Endothelial cell of umbilical vein (primary cell): ENCODE data around the gene CYP27A1. TPM values are rescaled to one million over a fixed set of nuclear protein-coding genes. Genes with fewer than 3 reads are reported as not detected.

ENCODE experiments used
- BruUV-seq: library from RNA; stranded (reverse); fragments of 400-500 nt; replicated peaks from 2 replicates; lab custom pipeline; 2021; lab: Mats Ljungman, UMichigan
- CTCF ChIA-PET: fragments of 300-600, 350-600 bp; sonication (Branson Sonifier 250); formaldehyde crosslinking; loops from one replicate; lab custom pipeline; 2021; ENCODE audit warnings: antibody characterized with exemption, inconsistent platforms; lab: Charles Lee
- POLR2A ChIA-PET: fragments of 300-600, 350-600 bp; sonication (Branson Sonifier 250); formaldehyde crosslinking; loops from one replicate; lab custom pipeline; 2021; ENCODE audit warnings: antibody characterized with exemption, inconsistent platforms; lab: Charles Lee
- DNase-seq: peaks from one replicate; pipeline ENCODE4 v3.0.0-alpha.2; 2011; ENCODE audit warnings: low read depth, low spot score
- FAIRE-seq: peaks from 2 replicates; lab custom pipeline; 2011; peaks lifted over from hg19 to GRCh38; lab: Jason Lieb, UNC
- H2AFZ ChIP-seq: 2 replicates; pipeline ENCODE4 v1.6.0; 2012; ENCODE audit warnings: low read depth, low read length, control low read depth, inconsistent platforms
- H3K27ac ChIP-seq: 2 replicates; pipeline ENCODE4 v1.5.1; 2011; ENCODE audit warnings: low read depth, mild to moderate bottlenecking, control low read depth, low read length, moderate library complexity; ENCODE audit not compliant: insufficient read depth
- H3K27me3 ChIP-seq, 2 experiments: 2 replicates each; pipeline versions ENCODE4 v1.6.0 to v1.6.1; 2011; ENCODE audit warnings: low read length in 2 of 2, mixed read lengths in 1 of 2; ENCODE audit not compliant: control insufficient read depth in 2 of 2, insufficient read depth in 2 of 2
- H3K36me3 ChIP-seq, 2 experiments: 2 replicates in 1 of 2; 3 replicates in 1 of 2; pipeline ENCODE4 v1.5.1; 2011; ENCODE audit warnings: low read length in 2 of 2, mild to moderate bottlenecking in 1 of 2, moderate library complexity in 1 of 2; ENCODE audit not compliant: control insufficient read depth in 2 of 2, insufficient read depth in 2 of 2; ENCODE audit errors: extremely low read depth in 1 of 2
- H3K4me1 ChIP-seq: 3 replicates; pipeline ENCODE4 v1.5.1; 2011; ENCODE audit warnings: mild to moderate bottlenecking, low read length; ENCODE audit not compliant: control insufficient read depth, insufficient read depth; ENCODE audit errors: extremely low read depth
- H3K4me2 ChIP-seq: 2 replicates; pipeline ENCODE4 v1.6.1; 2011; ENCODE audit warnings: low read length, control low read depth, mixed read lengths; ENCODE audit not compliant: insufficient read depth
- H3K4me3 ChIP-seq, 3 experiments: fragments of 200-600 bp in 1 of 3; sonication (generic), shearing (Covaris generic) in 1 of 3; replicated peaks in 1 of 3; 2 replicates each; pipeline ENCODE4 v1.5.1; 2011 to 2016; ENCODE audit warnings: control low read depth in 3 of 3, low read length in 3 of 3, mild to moderate bottlenecking in 2 of 3, inconsistent platforms in 1 of 3, low read depth in 1 of 3, moderate library complexity in 1 of 3; ENCODE audit not compliant: insufficient read depth in 1 of 3
- H3K79me2 ChIP-seq: 2 replicates; pipeline ENCODE4 v1.6.0; 2012; ENCODE audit warnings: low read length, inconsistent platforms; ENCODE audit not compliant: control insufficient read depth, insufficient read depth
- H3K9ac ChIP-seq: replicated peaks from 2 replicates; pipeline ENCODE3; 2011; ENCODE audit warnings: low read length, control low read depth; ENCODE audit not compliant: insufficient read depth; ENCODE audit errors: extremely low read depth
- H3K9me1 ChIP-seq: replicated peaks from 3 replicates; pipeline ENCODE4 v1.6.0; 2011; ENCODE audit warnings: mild to moderate bottlenecking, low read length; ENCODE audit not compliant: control insufficient read depth, insufficient read depth; ENCODE audit errors: extremely low read depth
- H3K9me3 ChIP-seq: replicated peaks from 2 replicates; pipeline ENCODE4 v1.5.1; 2012; ENCODE audit warnings: low read length, inconsistent platforms; ENCODE audit not compliant: control insufficient read depth, insufficient read depth
- H4K20me1 ChIP-seq: replicated peaks from 2 replicates; pipeline ENCODE3; 2011; ENCODE audit warnings: mild to moderate bottlenecking, low read length; ENCODE audit not compliant: control insufficient read depth, insufficient read depth; ENCODE audit errors: extremely low read depth
- CTCF ChIP-seq, 2 donors: IDR thresholded peaks; 1 replicate in 1 of 2; 2 replicates in 1 of 2; pipeline ENCODE4 v1.5.1; 2011; ENCODE audit warnings: low read length in 2 of 2, mild to moderate bottlenecking in 2 of 2, moderate library complexity in 2 of 2, control low read depth in 1 of 2, inconsistent platforms in 1 of 2, low read depth in 1 of 2; ENCODE audit not compliant: insufficient read depth in 1 of 2; ENCODE audit errors: extremely low read depth in 1 of 2
- EZH2 ChIP-seq: IDR thresholded peaks from 2 replicates; pipeline ENCODE4 v1.6.1; 2012; ENCODE audit warnings: borderline replicate concordance, low read depth, mild to moderate bottlenecking, moderate library complexity, low read length, inconsistent platforms; ENCODE audit not compliant: severe bottlenecking
- FOS ChIP-seq: IDR thresholded peaks from 2 replicates; pipeline ENCODE4 v1.6.1; 2011; ENCODE audit warnings: mild to moderate bottlenecking, low read length, moderate library complexity, borderline replicate concordance; ENCODE audit not compliant: insufficient read depth
- GATA2 ChIP-seq: IDR thresholded peaks from 2 replicates; pipeline ENCODE4 v1.7.0; 2011; ENCODE audit warnings: low read depth, mild to moderate bottlenecking, moderate library complexity, mixed read lengths, low read length; ENCODE audit not compliant: insufficient read length, insufficient read depth
- JUN ChIP-seq: IDR thresholded peaks from 2 replicates; pipeline ENCODE4 v1.6.1; 2011; ENCODE audit warnings: borderline replicate concordance, low read depth; ENCODE audit not compliant: insufficient read length, insufficient read depth
- MAX ChIP-seq: IDR thresholded peaks from 2 replicates; pipeline ENCODE4 v1.6.1; 2011; ENCODE audit not compliant: insufficient read depth, insufficient read length
- MYC ChIP-seq: IDR thresholded peaks from one replicate; pipeline ENCODE4 v1.6.1; 2011; ENCODE audit warnings: mild to moderate bottlenecking, low read depth, low read length
- POLR2A ChIP-seq: IDR thresholded peaks from 2 replicates; pipeline ENCODE4 v1.6.1; 2012; ENCODE audit warnings: low read depth, mild to moderate bottlenecking, control low read depth, low read length
- POLR2AphosphoS5 ChIP-seq: IDR thresholded peaks from 2 replicates; pipeline ENCODE4 v1.6.1; 2012; ENCODE audit warnings: low read depth, mild to moderate bottlenecking, control low read depth, low read length, moderate library complexity; ENCODE audit not compliant: insufficient read depth
- dilution Hi-C: fragments of 300-500 bp; cut with MboI; formaldehyde crosslinking; loops from one replicate; pipeline ENCODE4 v1.15.0; 2019; ENCODE audit warnings: low sequenced_read_pairs; ENCODE audit not compliant: extremely low pct_ligation_motif_present
- intact Hi-C: fragments of 100-400 bp; cut with micrococcal nuclease; formaldehyde crosslinking; loops from one replicate; pipeline ENCODE4 v1.10.0; 2022
- polyA plus RNA-seq, 4 experiments: library from polyadenylated mRNA; depleted of rRNA in 3 of 4; stranded (reverse) in 3 of 4; unstranded in 1 of 4; fragments of >200 nt; gene quantifications; 2 replicates each; pipeline versions ENCODE4 v1.2.1 to v1.2.3, GENCODE V29; 2011 to 2012; ENCODE audit warnings: missing spikeins in 1 of 4
- total RNA-seq: library from RNA; stranded (reverse); gene quantifications from 2 replicates; pipeline ENCODE4 v1.2.3, GENCODE V29; 2021

The CYP27A1 gene
- total and polyA plus RNA-seq, 2 donors (not counting 3 experiments of a cell fraction or from before 2014, with no cell fraction given), result 15.1 to 34.9 TPM

GRCh38 chr2:218824004-218824403 is 42.1 kb downstream of the CYP27A1 start:
- FAIRE-seq (no peak), DNase-seq (no peak)
- POLR2A ChIA-PET, result no interaction called here
- CTCF ChIA-PET, result interaction anchor here (1.0 to 4.7 kb wide), 3 partner anchors 9 to 42 kb away, joined by 3 to 17 read pairs (median 7); partner anchors contain the start of gene CYP27A1
- no peak overlapping the region for H3K9ac ChIP-seq
- no peaks in the 10 kb centered on the region for H3K9me1 ChIP-seq
- peaks cover 0 to 3% of the 10 kb centered on the region in 2 experiments for H3K27me3 ChIP-seq
- intact Hi-C loops (no loop called here), dilution Hi-C loops (no loop called here)
- no peak overlapping the region for H2AFZ ChIP-seq
- H3K4me3 ChIP-seq, result no peak overlapping the region
- no TSS peak for BruUV-seq
- no peaks in the 10 kb centered on the region for H4K20me1 ChIP-seq
- no peaks in the 10 kb centered on the region for H3K9me3 ChIP-seq
- H3K36me3 ChIP-seq, result no peaks in the 10 kb centered on the region
- H3K4me1 ChIP-seq, result no peaks in the 10 kb centered on the region
- no peak overlapping the region for H3K27ac ChIP-seq
- TF ChIP-seq EZH2 (no peak), JUN (no peak), POLR2AphosphoS5 (no peak), MYC (no peak), MAX (no peak), FOS (no peak), GATA2 (no peak), CTCF (IDR thresholded peaks at IDR 0.05; ENCODE audit: extremely low read depth in 1 of 2, insufficient read depth in 1 of 2, low read depth in 1 of 2, low read length in 2 of 2) (no peak), POLR2A (no peak)
- no peak overlapping the region for H3K4me2 ChIP-seq
- H3K79me2 ChIP-seq, result no peaks in the 10 kb centered on the region
